B cell (primary cell): ENCODE results near the gene SFTPA2. TPM values are rescaled to one million over a fixed set of nuclear protein-coding genes. Genes with fewer than 3 reads are reported as not detected.

ENCODE experiments used
- ATAC-seq: fragments of 200-7000 bp; cut with Tn5 transposase; one replicate; pipeline ENCODE4 v1.10.0; 2021; ENCODE audit warnings: low read depth, mild to moderate bottlenecking, moderate number of reproducible peaks, moderate library complexity
- CTCF ChIA-PET: fragments of 350-600 bp; sonication (Branson Sonifier 250); formaldehyde crosslinking; loops from one replicate; lab custom pipeline; 2021; ENCODE audit warnings: antibody characterized with exemption, inconsistent platforms; lab: Charles Lee
- POLR2A ChIA-PET: fragments of 350-600 bp; sonication (Branson Sonifier 250); formaldehyde crosslinking; loops from one replicate; lab custom pipeline; 2021; ENCODE audit warnings: antibody characterized with exemption; lab: Charles Lee
- DNase-seq: peaks from one replicate; pipeline ENCODE4 v3.0.0; 2013
- H2AFZ ChIP-seq: 2 replicates; pipeline ENCODE4 v1.6.1; 2012; ENCODE audit warnings: mild to moderate bottlenecking, low read depth, low read length; ENCODE audit not compliant: insufficient read depth, poor library complexity, severe bottlenecking
- H3K27ac ChIP-seq, 2 donors: 1 replicate in 1 of 2; 2 replicates in 1 of 2; pipeline ENCODE4 v1.5.1; 2012 to 2013; ENCODE audit warnings: low read length in 2 of 2, mild to moderate bottlenecking in 2 of 2, moderate library complexity in 1 of 2
- H3K27me3 ChIP-seq, 4 experiments: fragments of 200-600 bp in 1 of 4; sonication (generic) in 1 of 4; replicated peaks in 1 of 4; 1 replicate in 2 of 4; 2 replicates in 2 of 4; pipeline versions ENCODE4 v1.6.1 to v1.7.0; 2013 to 2016; ENCODE audit warnings: low read length in 3 of 4, mild to moderate bottlenecking in 2 of 4, mixed read lengths in 1 of 4, moderate library complexity in 1 of 4; ENCODE audit not compliant: insufficient read depth in 4 of 4, control insufficient read depth in 3 of 4; ENCODE audit errors: control extremely low read depth in 1 of 4
- H3K36me3 ChIP-seq, 2 experiments: replicated peaks in 1 of 2; 1 replicate in 1 of 2; 2 replicates in 1 of 2; pipeline versions ENCODE4 v1.6.1 to v1.7.1; 2013; ENCODE audit warnings: low read length in 1 of 2; ENCODE audit not compliant: insufficient read depth in 2 of 2, control insufficient read depth in 1 of 2; ENCODE audit errors: control extremely low read depth in 1 of 2, extremely low read depth in 1 of 2
- H3K4me1 ChIP-seq, 2 donors: fragments of 200-600 bp in 1 of 2; sonication (generic) in 1 of 2; 1 replicate in 1 of 2; 2 replicates in 1 of 2; pipeline versions ENCODE4 v1.5.1 to v1.6.1; 2013 to 2017; ENCODE audit warnings: low read length in 2 of 2; ENCODE audit not compliant: control insufficient read depth in 2 of 2, insufficient read depth in 2 of 2
- H3K4me2 ChIP-seq: replicated peaks from 2 replicates; pipeline ENCODE3; 2012; ENCODE audit warnings: mild to moderate bottlenecking, low read depth, low read length; ENCODE audit not compliant: poor library complexity, severe bottlenecking
- H3K4me3 ChIP-seq, 5 experiments: fragments of 200-600 bp in 1 of 5; sonication (generic) in 1 of 5; 1 replicate in 3 of 5; 2 replicates in 2 of 5; pipeline versions ENCODE4 v1.5.1 to v1.7.0; 2011 to 2016; ENCODE audit warnings: low read length in 4 of 5, mild to moderate bottlenecking in 4 of 5, low read depth in 2 of 5, control low read depth in 1 of 5, moderate library complexity in 1 of 5; ENCODE audit not compliant: insufficient read depth in 1 of 5; ENCODE audit errors: control extremely low read depth in 1 of 5, extremely low read depth in 1 of 5
- H3K79me2 ChIP-seq: fragments of 200-600 bp; sonication (generic); one replicate; pipeline ENCODE4 v1.6.0; 2016; ENCODE audit warnings: low read length; ENCODE audit not compliant: control insufficient read depth, insufficient read depth
- H3K9ac ChIP-seq: fragments of 200-600 bp; sonication (generic); 2 replicates; pipeline ENCODE4 v1.6.1; 2017; ENCODE audit warnings: mild to moderate bottlenecking, low read length, moderate library complexity
- H3K9me3 ChIP-seq, 3 donors: one replicate each; pipeline versions ENCODE4 v1.6.1 to v1.7.1; 2013; ENCODE audit warnings: low read length in 2 of 3; ENCODE audit not compliant: control insufficient read depth in 2 of 3, insufficient read depth in 1 of 3; ENCODE audit errors: control extremely low read depth in 1 of 3
- H4K20me1 ChIP-seq: 2 replicates; pipeline ENCODE4 v1.6.0; 2012; ENCODE audit warnings: mild to moderate bottlenecking, low read length; ENCODE audit not compliant: insufficient read depth, control insufficient read depth, poor library complexity, severe bottlenecking
- H3K27ac Mint-ChIP-seq: one replicate; pipeline ENCODE4 v1.8.0; 2021; ENCODE audit warnings: mixed read lengths
- H3K27me3 Mint-ChIP-seq: one replicate; pipeline ENCODE4 v1.8.0; 2021; ENCODE audit warnings: mixed read lengths
- H3K4me1 Mint-ChIP-seq: one replicate; pipeline ENCODE4 v1.8.0; 2021; ENCODE audit warnings: mixed read lengths
- H3K4me3 Mint-ChIP-seq: one replicate; pipeline ENCODE4 v1.8.0; 2021; ENCODE audit warnings: mixed read lengths
- H3K9me3 Mint-ChIP-seq: one replicate; pipeline ENCODE4 v1.8.0; 2022; ENCODE audit warnings: mixed read lengths; ENCODE audit not compliant: insufficient read depth
- CTCF ChIP-seq: fragments of 200-600 bp; IDR thresholded peaks from one replicate; pipeline ENCODE4 v1.8.0; 2022; ENCODE audit warnings: antibody characterized with exemption, mild to moderate bottlenecking
- EZH2 ChIP-seq: IDR thresholded peaks from 2 replicates; pipeline ENCODE4 v1.6.1; 2012; ENCODE audit warnings: borderline replicate concordance, low read depth, mild to moderate bottlenecking, moderate library complexity, low read length; ENCODE audit not compliant: insufficient read depth, poor library complexity, severe bottlenecking
- WGBS: methylation state at CpG from one replicate; pipeline ENCODE4 v1.1.5; 2013; ENCODE audit warnings: missing lambda C conversion rate; ENCODE audit not compliant: insufficient coverage; 5-methylcytosine and 5-hydroxymethylcytosine counted together
- intact Hi-C: fragments of 100-400 bp; cut with micrococcal nuclease; formaldehyde crosslinking; loops from one replicate; pipeline ENCODE4 v1.10.0; 2022
- polyA plus RNA-seq: library from polyadenylated mRNA; depleted of rRNA; stranded (reverse); fragments of >200 nt; gene quantifications from 2 replicates; pipeline ENCODE4 v1.2.3, GENCODE V29; 2012
- total RNA-seq, 2 donors: library from RNA; stranded (reverse); fragments of 120-200 nt in 1 of 2; gene quantifications; 1 replicate in 1 of 2; 2 replicates in 1 of 2; pipeline versions ENCODE4 v1.2.3 to v1.2.4, GENCODE V29; 2013 to 2022

The SFTPA2 gene
- total and polyA plus RNA-seq, 2 donors (not counting 1 experiment from before 2014, with no cell fraction given): not detected

- ATAC-seq (no peak), DNase-seq (no peak)
- intact Hi-C loops: no loop called here
- H3K9me3 Mint-ChIP-seq: no peaks in the 10 kb centered on the region
- no peak for TF ChIP-seq CTCF
- no peak for TF ChIP-seq EZH2
- H3K4me3 ChIP-seq: no peak overlapping the region
- H2AFZ ChIP-seq: no peak overlapping the region
- H3K27ac Mint-ChIP-seq: no peak overlapping the region
- no peaks in the 10 kb centered on the region for H3K79me2 ChIP-seq
- no peaks in the 10 kb centered on the region for H3K4me1 ChIP-seq
- CTCF ChIA-PET: interaction anchor here (0.9 kb wide), 1 partner anchor 181 kb away, joined by 7 read pairs; no protein-coding TSS in a partner anchor
- no peaks in the 10 kb centered on the region for H3K27me3 ChIP-seq
- H3K36me3 ChIP-seq: no peaks in the 10 kb centered on the region
- H3K4me3 Mint-ChIP-seq: no peak overlapping the region
- H3K9me3 ChIP-seq: no peaks in the 10 kb centered on the region
- H4K20me1 ChIP-seq: no peaks in the 10 kb centered on the region
- H3K9ac ChIP-seq: no peak overlapping the region
- POLR2A ChIA-PET: no interaction called here
- H3K27me3 Mint-ChIP-seq: peaks cover 13% of the 10 kb centered on the region
- no peak overlapping the region for H3K4me2 ChIP-seq
- H3K27ac ChIP-seq: no peak overlapping the region
- 90% methylated on average over 6 of the region's 11 CpGs for WGBS
- no peaks in the 10 kb centered on the region for H3K4me1 Mint-ChIP-seq
These were observed 4.6 kb downstream of the SFTPA2 start for GRCh38 chr10:79555354-79556309.

- Mint-ChIP-seq H3K4me1 (no peaks in the 10 kb centered on the region), H3K4me3 (no peak overlapping the region), H3K27ac (no peak overlapping the region), H3K27me3 (peaks cover 15% of the 10 kb centered on the region), H3K9me3 (no peaks in the 10 kb centered on the region)
- POLR2A ChIA-PET: no interaction called here
- WGBS: 85% methylated on average over 2 of the region's 2 CpGs
- Histone ChIP-seq H3K27me3 (no peaks in the 10 kb centered on the region), H3K4me2 (no peak overlapping the region), H3K36me3 (no peaks in the 10 kb centered on the region), H3K9ac (no peak overlapping the region), H4K20me1 (no peaks in the 10 kb centered on the region), H3K9me3 (no peaks in the 10 kb centered on the region), H2AFZ (no peak overlapping the region), H3K27ac (no peak overlapping the region), H3K79me2 (no peaks in the 10 kb centered on the region), H3K4me1 (no peaks in the 10 kb centered on the region), H3K4me3 (no peak overlapping the region)
- CTCF ChIA-PET: no interaction called here
- intact Hi-C loops: no loop called here
- TF ChIP-seq CTCF (no peak), EZH2 (no peak)
- ATAC-seq (no peak), DNase-seq (no peak)
These were observed 8.1 kb downstream of the SFTPA2 start for GRCh38 chr10:79552143-79552542.
